ENCODE data around the gene ZNF579.
"Not testable (repeated sequence)": the region's sequence is repeated elsewhere in the genome, so short reads cannot be mapped to it uniquely, and the experiment has no call there.

The ZNF579 gene

DNA sequence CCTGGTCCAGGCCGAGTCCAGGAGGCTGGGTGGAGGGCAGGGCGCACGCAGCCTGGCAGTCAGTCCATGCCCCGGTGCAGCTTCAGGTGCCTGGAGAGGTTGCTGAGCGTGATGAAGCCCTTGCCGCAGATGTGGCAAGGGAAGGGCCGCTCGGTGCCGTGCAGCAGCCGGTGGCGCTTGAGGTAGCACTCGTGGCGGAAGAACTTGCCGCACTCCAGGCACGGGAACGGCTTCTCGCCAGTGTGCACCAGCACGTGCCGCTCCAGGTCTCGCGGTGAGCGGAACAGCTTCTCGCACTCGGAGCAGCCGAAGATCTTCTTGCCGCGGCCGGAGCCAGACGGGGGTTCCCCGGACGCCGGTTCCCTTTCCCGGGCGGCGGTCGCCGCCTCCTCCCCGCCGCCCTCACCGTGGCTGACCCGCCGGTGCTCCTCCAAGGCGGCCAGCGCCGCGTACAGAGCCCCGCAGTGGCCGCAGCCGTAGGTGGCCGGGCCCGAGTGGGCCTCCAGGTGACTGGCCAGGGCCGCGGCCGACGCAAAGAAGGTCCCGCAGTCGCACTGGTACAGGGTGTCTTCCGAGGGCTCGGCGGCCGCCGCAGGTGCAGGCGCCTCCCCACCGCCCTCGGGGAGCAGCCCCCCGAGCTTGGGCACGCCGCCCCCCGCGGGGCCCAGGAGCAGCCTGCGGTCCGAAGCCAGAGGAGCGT lies 11.9 kb upstream of the ZNF579 start:
- DNase-seq = no peak

DNA sequence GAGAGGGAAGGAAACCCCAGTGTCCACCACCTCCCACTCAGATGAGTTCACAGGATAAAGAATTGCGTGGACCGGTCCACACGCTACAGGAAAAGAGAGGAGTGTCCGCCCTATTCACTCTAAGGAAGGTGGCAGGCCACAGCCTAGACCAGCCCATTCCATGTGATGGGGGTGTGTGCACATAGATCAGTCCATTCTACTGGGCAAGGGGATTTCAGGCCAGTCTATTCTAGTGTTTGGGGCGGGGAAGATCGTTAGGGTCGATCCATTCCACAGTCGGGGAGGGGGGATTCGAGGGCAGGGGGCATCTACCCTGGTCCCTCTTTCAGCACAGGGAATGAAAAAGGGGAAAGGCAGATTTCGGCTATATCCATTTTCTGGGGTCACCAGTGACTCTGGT lies 10.9 kb upstream of the ZNF579 start:
- DNase-seq = no peak

DNA sequence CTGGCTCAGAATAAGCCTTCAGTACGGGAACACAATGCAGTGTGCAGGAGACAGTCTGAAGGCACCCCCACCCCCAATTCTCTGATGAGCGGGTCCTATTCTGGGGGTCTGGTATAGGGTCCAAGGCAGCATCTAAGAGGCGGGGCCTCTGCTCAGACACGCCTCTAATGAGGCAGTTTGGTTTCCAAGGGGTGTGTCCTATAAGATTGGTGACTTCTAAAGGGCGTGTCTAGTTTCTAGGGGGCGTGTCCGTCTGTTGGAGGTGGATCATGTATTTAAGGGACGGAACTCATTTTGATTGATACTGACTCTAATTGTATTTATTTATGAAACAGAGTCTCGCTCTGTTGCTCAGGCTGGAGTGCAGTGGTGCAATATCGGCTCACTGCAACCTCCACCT lies 10.0 kb upstream of the ZNF579 start:
- DNase-seq = no peak

DNA sequence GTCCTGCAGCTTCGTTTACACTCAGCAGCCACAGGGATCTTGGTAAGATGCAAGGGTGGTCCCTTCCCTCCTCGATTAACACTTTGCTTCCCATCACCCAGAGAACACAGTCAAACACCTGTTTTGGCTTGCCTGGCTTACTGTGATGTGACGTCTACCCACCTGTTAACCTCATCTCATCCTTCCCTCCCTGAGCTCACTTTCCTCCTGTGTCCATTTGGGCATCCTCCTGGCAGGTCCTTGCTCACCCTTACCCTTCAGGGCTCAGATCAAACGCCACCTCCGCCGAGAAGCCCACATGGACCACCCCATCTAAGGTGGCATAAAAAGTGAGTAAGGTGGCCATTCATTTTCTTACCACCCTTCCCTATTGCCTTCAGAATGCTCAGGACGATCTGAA lies 9.5 kb upstream of the ZNF579 start:
- DNase-seq = no peak

DNA sequence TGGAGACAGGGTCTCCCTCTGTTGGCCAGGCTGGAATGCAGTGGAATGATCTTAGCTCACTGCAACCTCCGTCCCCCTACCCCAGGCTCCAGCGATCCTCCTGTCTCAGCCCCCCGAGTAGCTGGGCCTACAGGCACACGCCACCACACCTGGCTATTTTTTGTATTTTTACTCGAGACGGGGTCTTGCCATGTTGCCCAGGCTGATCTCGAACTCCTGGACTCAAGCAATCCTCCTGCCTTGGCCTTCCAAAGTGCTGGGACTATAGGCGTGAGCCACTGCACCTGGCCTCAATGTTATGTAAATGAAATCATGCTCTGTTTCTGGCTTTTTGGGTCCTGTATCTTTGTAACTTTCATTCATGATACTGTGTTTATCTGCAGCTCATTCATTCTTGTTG lies 8.1 kb upstream of the ZNF579 start:
- DNase-seq = no peak

DNA sequence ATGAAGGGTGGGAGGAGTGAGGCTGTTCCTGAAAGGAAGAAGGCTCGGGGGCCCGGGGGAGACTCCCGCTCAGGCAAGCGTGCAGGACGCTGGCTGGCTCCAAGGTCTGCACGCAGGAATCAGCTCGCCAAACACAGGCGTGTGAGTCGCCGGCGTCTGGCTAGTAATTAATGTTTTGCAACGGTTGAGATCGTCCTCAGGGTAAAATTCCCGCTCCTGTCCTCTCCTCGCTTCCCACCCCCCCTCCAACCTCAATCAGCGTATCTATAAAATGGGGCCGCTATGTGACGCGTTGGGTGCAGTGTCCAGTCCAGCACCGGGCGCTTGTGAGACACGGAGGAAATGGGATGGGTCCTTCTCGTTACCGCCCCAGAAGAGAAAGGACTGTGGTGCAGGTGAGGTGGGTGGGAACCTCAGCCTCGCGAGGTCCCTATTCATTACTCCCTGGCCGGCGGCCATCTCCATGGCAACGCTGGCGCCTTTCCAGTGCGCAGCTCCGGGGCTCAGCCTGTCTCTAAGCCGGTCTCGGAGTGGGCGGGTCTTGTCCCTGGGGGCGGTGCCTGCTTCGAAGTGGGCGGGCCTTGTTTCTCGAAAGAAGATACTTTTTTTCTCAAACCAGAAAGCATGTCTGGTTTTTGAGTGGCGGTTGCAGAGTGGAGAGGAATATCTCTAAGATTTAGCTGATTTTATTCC lies 6.5 kb upstream of the ZNF579 start:
- peak; percentile 94 for DNase-seq

DNA sequence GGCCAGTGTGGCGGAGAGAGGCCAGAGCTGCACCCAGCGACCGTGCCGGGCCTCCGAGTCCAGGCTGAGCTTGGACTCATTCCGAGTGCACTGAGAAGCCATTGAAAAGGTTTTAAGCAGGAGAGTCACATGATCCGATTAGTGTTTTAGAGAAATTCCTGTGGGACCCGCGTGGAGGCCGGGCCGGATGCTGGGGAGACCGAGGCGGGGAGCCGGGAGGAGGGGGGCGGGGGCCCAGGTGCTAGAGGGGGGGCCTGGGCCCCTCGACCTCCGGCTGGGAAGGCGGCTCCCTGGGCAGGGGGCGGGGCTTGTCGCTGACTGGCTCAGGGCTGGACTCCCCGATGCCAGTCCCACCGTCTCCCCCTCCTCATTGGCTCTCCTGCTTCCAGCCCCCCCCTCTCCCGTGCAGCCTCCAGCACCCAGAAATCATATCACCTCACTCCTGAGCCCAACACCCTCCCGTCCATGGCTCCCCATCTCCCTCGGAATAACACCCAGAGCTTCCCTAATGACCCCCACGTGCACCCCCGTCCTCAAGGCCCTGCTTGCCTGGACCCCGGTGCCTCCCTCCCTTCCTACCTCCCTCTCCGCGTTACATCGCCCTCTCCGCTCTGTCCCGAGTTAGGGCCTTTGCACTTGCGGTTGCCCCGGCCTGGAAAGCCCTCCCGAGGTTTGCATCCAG lies 5.2 kb upstream of the ZNF579 start:
- DNase-seq = peak; percentile 58

DNA sequence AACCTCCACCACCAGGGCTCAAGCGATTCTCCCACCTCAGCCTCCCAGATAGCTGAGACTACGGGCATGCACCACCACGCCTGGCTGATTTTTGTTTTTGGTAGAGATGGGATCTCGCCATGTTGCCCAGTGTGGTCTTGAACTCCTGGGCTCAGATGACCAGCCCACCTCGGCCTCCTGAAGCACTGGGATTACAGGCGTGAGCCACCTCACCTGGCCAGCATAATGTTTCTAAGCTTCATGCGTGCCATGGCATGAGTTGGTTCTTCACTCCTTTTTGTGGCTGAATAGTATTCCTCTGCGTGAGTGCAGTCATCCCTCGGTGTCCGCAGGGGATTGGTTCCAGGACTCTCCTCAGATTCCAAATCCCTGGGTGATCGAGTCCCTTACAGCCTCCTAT lies 4.2 kb upstream of the ZNF579 start:
- DNase-seq = no peak

DNA sequence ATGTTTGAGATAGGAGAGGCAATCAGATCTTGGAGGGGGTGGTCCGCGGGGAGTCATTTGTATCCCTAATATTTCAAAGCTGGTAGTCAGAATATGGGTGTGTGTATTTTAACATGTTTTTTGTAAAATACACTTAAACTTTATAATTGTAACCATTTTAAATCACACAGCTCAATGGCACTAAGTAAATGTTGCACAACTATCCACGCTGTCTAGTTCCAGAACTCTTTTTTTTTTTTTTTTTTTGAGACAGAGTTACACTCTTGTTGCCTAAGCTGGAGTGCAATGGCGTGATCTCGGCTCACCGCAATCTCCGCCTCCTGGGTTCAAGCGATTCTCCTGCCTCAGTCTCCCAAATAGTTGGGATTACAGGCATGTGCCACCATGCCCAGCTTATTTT lies 3.2 kb upstream of the ZNF579 start:
- DNase-seq = not testable (repeated sequence)

DNA sequence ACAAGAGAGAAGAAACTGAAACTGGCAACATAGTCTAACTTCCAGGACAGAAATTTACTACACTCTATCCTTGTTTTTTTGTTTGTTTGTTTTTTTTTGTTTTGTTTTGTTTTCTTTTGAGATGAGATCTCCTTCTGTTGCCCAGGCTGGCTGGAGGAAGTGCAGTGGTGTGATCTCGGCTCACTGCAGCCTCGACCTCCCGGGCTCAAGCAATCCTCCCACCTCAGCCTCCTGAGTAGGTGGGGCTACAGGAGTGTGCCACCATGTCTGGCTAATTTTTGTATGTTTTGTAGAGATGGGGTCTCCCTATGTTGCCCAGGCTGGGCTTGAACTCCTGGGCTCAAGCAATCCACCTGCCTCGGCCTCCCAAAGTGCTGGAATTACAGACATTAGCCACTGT lies 1.6 kb upstream of the ZNF579 start:
- not testable (repeated sequence) for DNase-seq

DNA sequence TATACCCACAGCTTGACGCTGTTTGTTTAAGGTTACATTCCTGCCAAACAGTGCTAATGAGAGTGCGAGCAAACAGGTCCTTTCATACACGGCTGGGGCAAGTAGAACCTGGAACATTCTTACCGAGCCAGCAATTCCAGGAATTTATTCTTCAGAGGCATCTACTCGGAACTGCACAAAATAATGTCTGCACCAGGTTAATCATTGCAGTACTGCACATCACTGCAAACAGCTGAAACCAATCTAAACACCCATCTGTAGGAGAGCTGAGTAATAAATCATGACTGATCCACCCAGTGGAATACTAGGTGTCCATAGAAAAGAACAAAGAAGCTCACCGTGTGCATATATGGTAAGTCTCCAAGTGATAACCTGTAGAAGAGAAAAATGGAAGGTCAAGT lies 1.2 kb upstream of the ZNF579 start:
- no peak for DNase-seq

DNA sequence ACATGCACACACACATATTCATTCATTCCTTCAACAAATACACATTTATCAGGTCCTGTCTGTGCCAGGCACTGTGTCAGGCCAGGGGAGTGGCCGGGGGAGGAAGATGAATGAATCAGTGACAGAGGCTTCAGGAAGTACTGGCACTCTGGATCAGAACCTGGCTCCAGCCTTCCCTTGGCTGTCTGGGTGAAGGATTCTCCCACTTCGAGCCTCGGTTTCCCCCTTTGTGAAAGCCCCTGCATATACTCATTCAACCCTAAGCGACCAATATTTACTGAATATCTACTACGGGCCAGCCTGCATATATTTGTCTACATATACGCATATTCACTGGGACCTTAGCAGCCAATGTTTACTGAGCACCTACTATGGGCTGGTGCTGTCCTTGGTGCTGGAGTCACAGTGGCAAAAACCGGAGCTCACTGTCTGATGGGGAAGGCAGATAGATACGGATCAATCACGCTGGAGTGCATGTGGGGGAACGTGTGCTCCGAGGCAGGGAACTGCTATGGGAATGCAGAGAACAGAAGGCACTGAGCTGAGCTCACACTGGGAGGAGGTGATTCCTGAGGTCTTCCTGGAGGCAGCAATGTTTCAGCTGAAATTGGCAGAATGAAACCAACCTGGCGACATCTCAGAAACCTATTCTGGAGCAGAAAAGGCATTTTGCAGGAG lies 636 bp upstream of the ZNF579 start:
- no peak for DNase-seq

DNA sequence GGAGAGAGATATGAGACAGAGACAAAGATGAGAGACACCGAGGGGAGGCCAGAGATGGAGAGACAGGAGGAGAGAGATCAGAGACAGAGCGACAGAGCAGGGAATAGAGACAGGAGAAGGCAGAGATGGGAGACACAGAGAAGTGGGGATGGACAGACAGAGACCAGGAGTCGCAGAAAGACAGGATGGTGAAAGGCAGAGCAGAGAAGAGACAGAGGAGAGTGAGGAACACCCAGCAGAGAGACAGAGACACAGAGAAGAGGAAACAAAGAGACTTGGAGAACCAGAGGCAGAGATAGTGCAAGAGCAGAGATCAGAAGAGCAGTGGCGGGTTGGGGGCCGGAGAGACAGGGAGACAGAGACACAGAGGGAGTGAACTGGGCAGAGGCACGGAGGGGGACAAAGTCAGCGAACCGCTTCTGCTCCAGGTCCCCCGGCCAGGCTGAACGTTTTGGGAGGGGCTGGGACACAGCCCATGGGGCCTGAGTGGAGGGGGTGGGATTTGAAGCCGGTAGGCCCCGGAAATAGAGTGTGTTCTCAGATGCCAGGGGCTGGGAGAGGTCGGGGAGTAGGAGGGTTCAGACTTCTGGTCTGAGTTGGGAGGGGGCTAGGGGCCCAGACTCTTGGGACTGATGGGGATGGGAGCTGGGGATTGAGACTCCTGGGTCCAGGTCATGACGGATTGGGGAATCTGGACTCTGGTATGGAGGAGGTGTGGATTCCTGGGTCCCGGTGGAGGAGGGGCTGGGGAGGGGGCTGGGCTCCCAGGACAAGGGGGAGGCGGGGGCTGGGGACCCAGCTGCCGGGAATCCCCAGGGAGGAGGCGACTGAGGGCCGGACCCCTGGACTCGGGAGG lies 654 bp downstream of the ZNF579 start:
- DNase-seq = no peak

DNA sequence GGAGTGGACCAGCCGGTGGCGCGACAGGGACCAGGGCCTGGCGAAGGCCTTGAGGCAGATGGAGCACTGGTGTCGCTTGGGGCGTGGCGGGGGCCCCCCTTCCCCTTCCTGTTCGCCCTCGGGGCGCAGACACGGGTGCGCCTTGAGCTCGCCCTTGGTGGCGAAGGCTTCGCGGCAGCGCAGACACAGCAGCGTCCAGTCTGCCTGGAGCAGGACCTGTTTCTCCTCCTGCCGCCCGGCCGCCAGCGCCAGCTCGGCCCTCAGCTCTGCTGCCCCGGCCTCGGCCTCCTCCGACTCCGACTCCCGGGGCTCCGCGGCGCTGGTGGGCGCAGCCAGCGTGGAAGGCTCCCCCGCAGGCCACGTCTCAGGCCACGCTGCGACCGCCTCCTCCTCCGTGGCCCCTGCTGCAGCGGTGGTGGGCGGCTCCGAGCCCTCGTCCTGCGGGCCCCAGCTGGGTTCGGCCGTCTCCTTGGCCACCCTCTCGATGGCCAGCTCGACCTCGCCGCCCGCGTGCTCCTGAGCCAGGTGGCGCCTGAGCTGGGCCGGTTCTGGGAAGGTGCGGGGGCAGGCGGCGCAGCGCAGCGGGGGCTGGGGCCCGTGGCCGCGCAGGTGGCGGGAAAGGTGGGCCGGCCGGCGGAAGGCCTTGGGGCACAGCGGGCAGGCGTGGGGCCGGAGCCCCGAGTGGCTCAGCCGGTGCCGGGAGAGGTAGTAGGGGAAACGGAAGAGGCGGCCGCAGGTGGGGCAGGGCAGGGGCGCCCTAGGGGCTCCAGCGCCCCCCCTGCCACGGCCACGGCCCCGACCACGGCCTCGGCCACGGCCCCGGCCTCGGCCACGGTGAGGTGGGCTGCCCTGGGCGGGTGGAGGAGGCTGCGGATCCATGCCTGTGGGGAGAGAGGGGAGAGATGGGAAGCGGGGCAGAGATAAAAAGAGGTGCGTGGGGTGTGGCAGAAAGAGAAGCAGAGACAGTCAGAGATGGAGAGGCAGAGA lies 1.6 kb downstream of the ZNF579 start:
- no peak for DNase-seq

DNA sequence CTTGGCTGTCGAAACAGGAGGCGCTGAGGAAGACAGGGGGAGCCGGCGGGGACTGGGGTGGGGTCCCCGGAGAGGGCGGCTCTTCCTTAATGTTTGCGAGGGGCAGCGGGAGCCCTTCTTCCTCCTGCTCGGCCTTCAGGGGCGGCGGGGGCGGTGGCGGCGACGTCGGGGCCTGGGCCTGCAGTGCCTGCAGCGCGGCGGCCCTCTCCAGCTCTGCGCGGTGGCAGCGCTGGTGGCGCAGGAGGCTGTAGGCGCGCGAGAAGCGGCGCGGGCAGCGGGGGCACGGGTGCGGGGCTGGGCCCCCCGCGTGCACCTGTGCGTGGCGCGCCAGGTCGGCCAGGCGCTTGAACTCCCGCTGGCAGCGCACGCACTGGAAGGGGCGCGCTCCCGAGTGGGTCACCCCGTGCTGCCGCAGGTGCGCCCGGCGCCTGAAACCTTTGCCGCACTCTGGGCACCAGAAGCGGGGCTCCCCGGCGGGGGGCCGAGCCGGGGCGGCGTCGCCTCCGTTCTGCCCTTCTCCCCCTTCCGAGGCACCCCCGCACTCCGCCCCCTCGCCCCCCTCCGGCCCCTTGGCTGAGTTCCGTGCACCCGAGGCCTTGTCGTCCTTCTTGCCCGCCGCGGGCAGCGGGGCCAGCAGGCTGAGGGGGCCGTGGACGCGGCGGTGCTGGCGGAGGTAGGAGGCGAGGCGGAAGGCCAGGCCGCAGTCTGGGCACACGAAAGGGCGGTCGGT lies 2.5 kb downstream of the ZNF579 start:
- no peak for DNase-seq

DNA sequence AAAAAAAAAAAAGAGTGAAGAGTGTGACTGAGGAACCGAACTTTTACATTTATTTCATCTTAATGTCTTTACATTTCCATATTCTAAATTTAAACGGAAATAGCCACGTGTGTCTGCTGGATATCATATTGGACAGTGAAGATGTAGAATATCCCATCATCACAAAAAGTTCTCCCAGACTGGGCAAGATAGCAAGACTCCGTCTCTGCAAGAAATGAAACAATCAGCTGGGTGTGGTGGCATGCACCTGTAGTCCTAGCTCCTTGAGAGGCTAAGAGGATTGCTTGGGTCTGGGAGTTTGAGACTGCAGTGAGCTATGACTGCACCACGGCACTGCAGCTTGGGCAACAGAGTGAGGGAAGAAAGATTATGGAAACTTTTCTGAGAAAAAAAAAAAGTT lies 3.9 kb downstream of the ZNF579 start:
- no peak for DNase-seq

DNA sequence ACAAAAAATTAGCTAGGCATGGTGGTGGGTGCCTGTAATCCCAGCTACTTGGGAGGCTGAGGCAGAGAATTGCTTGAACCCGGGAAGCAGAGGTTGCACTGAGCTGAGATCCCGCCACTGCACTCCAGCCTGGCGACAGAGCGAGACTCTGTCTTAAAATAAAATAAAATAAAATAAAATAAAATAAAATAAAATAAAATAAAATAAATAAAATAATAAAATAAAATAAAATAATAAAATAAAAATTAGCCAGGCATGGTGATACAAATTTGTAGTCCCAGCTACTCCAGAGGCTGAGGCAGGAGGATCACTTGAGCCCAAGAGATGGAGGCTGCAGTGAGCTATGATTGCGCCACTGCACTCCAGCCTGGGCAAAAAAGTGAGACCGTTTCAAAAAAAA lies 6.7 kb downstream of the ZNF579 start:
- not testable (repeated sequence) for DNase-seq

DNA sequence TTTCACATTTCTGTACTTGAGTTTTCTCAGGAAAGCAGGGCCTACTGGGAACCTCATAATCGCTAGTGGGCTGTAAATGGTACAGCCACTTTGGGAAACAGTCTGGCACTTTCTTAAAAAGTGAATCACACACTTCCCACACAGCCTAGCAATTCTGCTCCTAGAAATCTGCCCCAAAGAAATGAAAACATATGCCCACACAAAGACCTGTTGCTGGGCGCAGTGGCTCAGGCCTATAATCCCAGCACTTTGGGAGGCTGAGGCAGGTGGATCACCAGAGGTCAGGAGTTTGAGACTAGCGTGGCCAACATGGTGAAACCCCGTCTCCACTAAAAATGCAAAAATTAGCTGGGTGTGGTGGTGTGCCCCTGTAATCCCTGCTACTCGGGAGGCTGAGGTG lies 11.2 kb downstream of the ZNF579 start:
- not testable (repeated sequence) for DNase-seq

DNA sequence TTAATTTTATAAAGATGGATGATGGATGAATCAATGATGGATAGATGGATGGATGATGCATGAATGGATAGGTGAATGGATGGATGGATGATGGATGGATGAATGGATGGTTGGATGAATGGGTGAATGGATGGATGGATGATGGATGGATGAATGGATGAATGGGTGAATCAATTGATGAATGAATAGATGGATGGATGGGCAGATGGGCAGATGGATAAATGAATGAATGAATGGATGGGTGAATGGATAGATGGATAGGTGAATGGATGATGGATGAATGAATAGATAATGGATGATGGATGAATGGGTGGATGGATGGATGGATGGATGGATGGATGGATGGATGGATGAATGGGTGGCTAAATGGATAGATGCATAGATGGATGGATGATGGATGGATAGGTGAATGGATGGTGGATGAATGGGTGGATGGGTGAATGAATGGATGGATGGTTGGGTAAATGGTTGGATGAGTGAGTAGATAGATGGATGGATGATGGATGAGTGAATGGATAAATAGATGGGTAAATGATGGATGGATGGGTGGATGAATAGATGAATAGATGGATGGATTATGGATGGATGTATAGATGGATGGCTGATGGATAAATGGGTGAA lies 12.8 kb downstream of the ZNF579 start:
- no peak for DNase-seq

DNA sequence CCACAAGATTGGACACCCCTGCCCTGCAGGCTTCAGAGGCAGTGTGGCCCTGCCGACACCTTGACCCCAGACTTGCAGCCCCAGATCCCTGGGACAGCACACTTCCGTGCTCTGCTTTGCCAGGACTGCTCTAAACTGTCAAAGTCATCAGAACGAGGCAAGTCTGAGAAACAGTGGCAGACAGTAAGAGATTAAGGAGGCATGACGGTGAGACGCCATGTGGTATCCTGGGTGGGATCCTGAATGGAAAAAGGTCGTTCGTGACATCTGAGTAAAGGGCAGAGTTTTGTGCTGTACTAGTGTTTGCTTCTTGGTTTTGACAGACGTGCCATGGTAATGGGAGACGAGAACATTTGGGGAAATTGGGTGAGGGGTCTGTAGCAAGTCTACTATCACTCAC lies 13.8 kb downstream of the ZNF579 start:
- no peak for DNase-seq
